T-helper 22 cell (primary cell): ENCODE measurements around the gene C17orf67.
"Not testable (repeated sequence)": the region's sequence is repeated elsewhere in the genome, so short reads cannot be mapped to it uniquely, and the experiment has no call there.

Experiments
- DNase-seq: peaks from one replicate; pipeline ENCODE4 v3.0.0-alpha.2; 2020; ENCODE audit warnings: low read depth

The C17orf67 gene

GRCh38 chr17:56773124-56773523 lies 60.6 kb downstream of the C17orf67 start:
- no peak for DNase-seq

- no peak for DNase-seq
These were observed 61.3 kb downstream of the C17orf67 start for GRCh38 chr17:56772442-56772841.

- no peak for DNase-seq
These were observed 61.7 kb downstream of the C17orf67 start for GRCh38 chr17:56771975-56772374.

- DNase-seq: no peak
These were observed 62.2 kb downstream of the C17orf67 start for GRCh38 chr17:56771563-56771962.

GRCh38 chr17:56770427-56770826 lies 63.3 kb downstream of the C17orf67 start:
- DNase-seq: no peak

- no peak for DNase-seq
These were observed 68.3 kb downstream of the C17orf67 start for GRCh38 chr17:56765449-56765848.

GRCh38 chr17:56762988-56763387 lies 70.7 kb downstream of the C17orf67 start:
- DNase-seq: no peak

- DNase-seq: no peak
These were observed 71.6 kb downstream of the C17orf67 start for GRCh38 chr17:56762144-56762543.

GRCh38 chr17:56761387-56761786 lies 72.3 kb downstream of the C17orf67 start:
- no peak for DNase-seq

- DNase-seq: not testable (repeated sequence)
These were observed 76.1 kb downstream of the C17orf67 start for GRCh38 chr17:56757611-56758010.

GRCh38 chr17:56756536-56756935 lies 77.2 kb downstream of the C17orf67 start:
- no peak for DNase-seq

GRCh38 chr17:56755310-56755709 lies 78.4 kb downstream of the C17orf67 start:
- no peak for DNase-seq

- no peak for DNase-seq
These were observed 79.1 kb downstream of the C17orf67 start for GRCh38 chr17:56754523-56755208.

- no peak for DNase-seq
These were observed 81.4 kb downstream of the C17orf67 start for GRCh38 chr17:56752263-56752836.

- DNase-seq: no peak
These were observed 82.5 kb downstream of the C17orf67 start for GRCh38 chr17:56751145-56751738.

- no peak for DNase-seq
These were observed 89.0 kb downstream of the C17orf67 start for GRCh38 chr17:56744721-56745120.

- DNase-seq: no peak
These were observed 91.1 kb downstream of the C17orf67 start for GRCh38 chr17:56742601-56743000.
